Mammary epithelial cell (primary cell): Measurements from ENCODE around the gene ZNF8.

Source experiments
- CTCF ChIP-seq, 2 donors: IDR thresholded peaks in 1 of 2; conservative IDR thresholded peaks in 1 of 2; 2 replicates each; pipeline ENCODE4 v1.5.1; 2011 to 2012; ENCODE audit warnings: inconsistent platforms in 2 of 2, low read length in 2 of 2, mild to moderate bottlenecking in 2 of 2, control low read depth in 1 of 2, low read depth in 1 of 2; ENCODE audit not compliant: insufficient read depth in 1 of 2; ENCODE audit errors: extremely low read depth in 1 of 2
- EZH2 ChIP-seq: IDR thresholded peaks from 2 replicates; pipeline ENCODE4 v1.6.1; 2012; ENCODE audit warnings: low read length, inconsistent platforms, borderline replicate concordance

GRCh38 chr19:58304255-58304654 is 25.5 kb downstream of the ZNF8 start:
- TF ChIP-seq EZH2 (no peak), CTCF (conservative IDR thresholded peaks at IDR 0.05 in 1 of 2, IDR thresholded peaks at IDR 0.05 in 1 of 2; ENCODE audit: extremely low read depth in 1 of 2, insufficient read depth in 1 of 2, low read depth in 1 of 2, low read length in 2 of 2) (no peak)
